Chondrocyte (in vitro differentiated cells): Measurements from ENCODE around the gene PTTG1. TPM values are rescaled to one million over a fixed set of nuclear protein-coding genes. Genes with fewer than 3 reads are reported as not detected.
A peak's percentile ranks its signal among the peaks of the same experiment; 100 is the strongest.

Experiments
- DNase-seq: peaks from one replicate; pipeline ENCODE4 v3.0.0; 2021; ENCODE audit warnings: mixed read lengths, low spot score
- H3K27ac Mint-ChIP-seq: one replicate; pipeline ENCODE4 v1.8.0; 2021; ENCODE audit warnings: mild to moderate bottlenecking, moderate library complexity, mixed read lengths; ENCODE audit not compliant: unreplicated experiment
- H3K27me3 Mint-ChIP-seq: 2 replicates; pipeline ENCODE4 v1.8.0; 2021; ENCODE audit warnings: low read depth, mixed read lengths
- H3K36me3 Mint-ChIP-seq: 2 replicates; pipeline ENCODE4 v1.8.0; 2021; ENCODE audit warnings: low read depth, mixed read lengths
- H3K4me1 Mint-ChIP-seq: 2 replicates; pipeline ENCODE4 v1.8.0; 2021; ENCODE audit warnings: low read depth, mild to moderate bottlenecking, mixed read lengths
- H3K4me3 Mint-ChIP-seq: one replicate; pipeline ENCODE4 v1.8.0; 2021; ENCODE audit warnings: mild to moderate bottlenecking, moderate library complexity, mixed read lengths; ENCODE audit not compliant: unreplicated experiment
- H3K9me3 Mint-ChIP-seq: 2 replicates; pipeline ENCODE4 v1.8.0; 2021; ENCODE audit warnings: low read depth, mixed read lengths
- CTCF ChIP-seq: fragments of 200-600 bp; sonication (generic); IDR thresholded peaks from 2 replicates; pipeline ENCODE4 v1.5.0; 2021; ENCODE audit warnings: antibody characterized with exemption, mild to moderate bottlenecking, moderate library complexity
- total RNA-seq: library from RNA; stranded (reverse); gene quantifications from 3 replicates; pipeline ENCODE4 v1.2.1, GENCODE V29; 2021

PTTG1 gene
- total RNA-seq, 1 donor from 2014 or later, result 15.5 TPM

DNA sequence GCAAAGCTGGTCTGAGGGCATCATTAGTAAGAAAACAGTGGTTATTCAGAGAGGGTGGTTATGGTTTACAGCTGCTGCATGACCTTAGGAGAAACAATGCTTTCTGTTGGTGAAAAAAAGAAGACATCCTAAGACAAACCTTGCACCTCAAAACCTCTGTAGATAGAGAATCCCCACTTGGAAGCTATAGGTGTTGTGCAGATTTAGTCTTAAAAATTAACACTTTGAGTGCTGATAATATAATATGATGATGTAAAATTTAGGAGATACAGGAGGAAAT is 1.4 kb upstream of the PTTG1 start:
- H3K27ac Mint-ChIP-seq, result no peak overlapping the region

GRCh38 chr5:160423099-160423498 is 1.4 kb downstream of the PTTG1 start:
- H3K4me3 Mint-ChIP-seq, result peak overlapping the region; percentile 1
- peaks cover 47% of the 10 kb centered on the region for H3K4me1 Mint-ChIP-seq
- H3K27me3 Mint-ChIP-seq, result no peaks in the 10 kb centered on the region
- H3K9me3 Mint-ChIP-seq, result no peaks in the 10 kb centered on the region
- no peak overlapping the region for H3K27ac Mint-ChIP-seq
- no peaks in the 10 kb centered on the region for H3K36me3 Mint-ChIP-seq
- no peak for TF ChIP-seq CTCF
- no peak for DNase-seq

More for the DNA sequence above, 1.4 kb upstream of the PTTG1 start:
- H3K4me3 Mint-ChIP-seq, result peak overlapping the region; percentile 99
- no peaks in the 10 kb centered on the region for H3K9me3 Mint-ChIP-seq
- no peak for TF ChIP-seq CTCF
- H3K27me3 Mint-ChIP-seq, result no peaks in the 10 kb centered on the region
- no peaks in the 10 kb centered on the region for H3K36me3 Mint-ChIP-seq
- peaks cover 63% of the 10 kb centered on the region for H3K4me1 Mint-ChIP-seq
- DNase-seq, result no peak

- Mint-ChIP-seq H3K36me3 (no peaks in the 10 kb centered on the region), H3K27me3 (no peaks in the 10 kb centered on the region), H3K27ac (no peak overlapping the region), H3K9me3 (no peaks in the 10 kb centered on the region), H3K4me3 (no peak overlapping the region), H3K4me1 (peaks cover 20% of the 10 kb centered on the region)
- no peak for TF ChIP-seq CTCF
- no peak for DNase-seq
Measured at GRCh38 chr5:160427607-160428006, 6.0 kb downstream of the PTTG1 start.

GRCh38 chr5:160432196-160432595 is 10.5 kb downstream of the PTTG1 start:
- Mint-ChIP-seq H3K27me3 (peaks cover 16% of the 10 kb centered on the region), H3K4me1 (no peaks in the 10 kb centered on the region), H3K27ac (no peak overlapping the region), H3K4me3 (no peak overlapping the region), H3K36me3 (no peaks in the 10 kb centered on the region), H3K9me3 (no peaks in the 10 kb centered on the region)
- no peak for DNase-seq
- TF ChIP-seq CTCF, result no peak

DNA sequence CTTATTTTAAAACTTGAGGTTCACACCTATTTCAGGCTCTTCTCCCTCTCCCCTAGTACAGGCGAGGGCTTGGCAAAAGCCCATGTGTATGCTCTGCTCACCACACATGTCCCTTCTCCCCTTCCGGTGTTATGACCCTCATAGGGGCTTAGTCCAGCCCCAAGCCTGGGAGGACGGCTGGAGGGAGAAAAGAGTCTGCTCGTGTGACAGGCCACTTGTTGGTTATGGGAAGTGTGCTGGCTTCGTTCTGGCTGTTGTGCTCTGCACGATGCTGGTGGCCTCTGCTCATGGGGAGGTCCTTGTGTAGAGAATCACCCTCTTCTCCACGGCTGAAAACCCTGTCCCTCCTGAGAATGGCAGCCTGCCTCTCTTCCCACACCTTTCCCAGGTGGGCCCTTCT is 11.1 kb downstream of the PTTG1 start:
- Mint-ChIP-seq H3K36me3 (no peaks in the 10 kb centered on the region), H3K4me1 (no peaks in the 10 kb centered on the region), H3K27ac (no peak overlapping the region), H3K9me3 (no peaks in the 10 kb centered on the region), H3K4me3 (no peak overlapping the region), H3K27me3 (peaks cover 16% of the 10 kb centered on the region)
- no peak for DNase-seq
- TF ChIP-seq CTCF, result no peak
